K562 (cell line): Measurements from ENCODE around the gene PRRC2B. TPM values are rescaled to one million over a fixed set of nuclear protein-coding genes. Genes with fewer than 3 reads are reported as not detected.

Experiments
- ATAC-seq: fragments of 200-7000 bp; cut with Tn5 transposase; 3 replicates; pipeline ENCODE4 v1.9.1; 2020; ENCODE audit warnings: moderate library complexity
- BruUV-seq: library from RNA; stranded (reverse); fragments of 400-500 nt; replicated peaks from 2 replicates; lab custom pipeline; 2021; lab: Mats Ljungman, UMichigan
- CTCF ChIA-PET: fragments of 300-600 bp; formaldehyde crosslinking; extraction: SDS; loops from one replicate; lab custom pipeline; 2021; ENCODE audit warnings: low intra/inter-chr PET ratio; lab: Yijun Ruan, JAX
- POLR2A ChIA-PET: fragments of 300-600, 350-650 bp; sonication (Branson Sonifier 250); formaldehyde crosslinking; extraction: SDS; loops from one replicate; lab custom pipeline; 2021; ENCODE audit warnings: antibody characterized with exemption, inconsistent platforms; lab: Yijun Ruan, JAX
- DNase-seq, 4 experiments: peaks; one replicate each; pipeline versions ENCODE4 v3.0.0 to v3.0.0-alpha.2; 2011 to 2018; ENCODE audit warnings: low spot score in 3 of 4, mixed read lengths in 3 of 4; ENCODE audit errors: extremely low read depth in 1 of 4
- FAIRE-seq: peaks from 2 replicates; lab custom pipeline; 2011; peaks lifted over from hg19 to GRCh38; lab: Jason Lieb, UNC
- H2AFZ ChIP-seq: 2 replicates; pipeline ENCODE4 v1.6.0; 2011; ENCODE audit warnings: low read depth, low read length, control low read depth, inconsistent platforms
- H3K27ac ChIP-seq: fragments of 200-600 bp; 3 replicates; pipeline ENCODE4 v1.8.0; 2011; ENCODE audit warnings: low read depth, mild to moderate bottlenecking, control low read depth, inconsistent platforms, low read length, moderate library complexity, mixed read lengths; ENCODE audit errors: extremely low read depth
- H3K27me3 ChIP-seq, 2 experiments: fragments of 300-600 bp in 1 of 2; 2 replicates in 1 of 2; 3 replicates in 1 of 2; pipeline versions ENCODE4 v1.6.0 to v1.8.0; 2011; ENCODE audit warnings: inconsistent platforms in 2 of 2, low read length in 2 of 2, mild to moderate bottlenecking in 1 of 2, mixed read lengths in 1 of 2, moderate library complexity in 1 of 2; ENCODE audit not compliant: control insufficient read depth in 2 of 2, insufficient read depth in 2 of 2
- H3K36me3 ChIP-seq: fragments of 300-600 bp; 3 replicates; pipeline ENCODE4 v1.8.0; 2011; ENCODE audit warnings: mild to moderate bottlenecking, low read length, inconsistent platforms; ENCODE audit not compliant: control insufficient read depth, insufficient read depth
- H3K4me1 ChIP-seq, 2 experiments: fragments of 200-600 bp in 1 of 2; replicated peaks in 1 of 2; 2 replicates in 1 of 2; 3 replicates in 1 of 2; pipeline versions ENCODE4 v1.5.1 to v1.8.0; 2011; ENCODE audit warnings: inconsistent platforms in 2 of 2, low read length in 2 of 2, mild to moderate bottlenecking in 1 of 2, mixed read lengths in 1 of 2, moderate library complexity in 1 of 2; ENCODE audit not compliant: control insufficient read depth in 2 of 2, insufficient read depth in 2 of 2
- H3K4me2 ChIP-seq: 2 replicates; pipeline ENCODE4 v1.6.1; 2011; ENCODE audit warnings: low read length, control low read depth, inconsistent platforms, mixed read lengths; ENCODE audit not compliant: insufficient read depth
- H3K4me3 ChIP-seq: fragments of 200-600 bp; sonication (generic), shearing (Covaris generic); 2 replicates; pipeline ENCODE4 v1.5.1; 2016; ENCODE audit warnings: control low read depth, inconsistent platforms
- H3K79me2 ChIP-seq: fragments of 200-600 bp; 3 replicates; pipeline ENCODE4 v1.8.0; 2011; ENCODE audit warnings: low read length, inconsistent platforms; ENCODE audit not compliant: control insufficient read depth, insufficient read depth
- H3K9ac ChIP-seq, 2 experiments: 2 replicates each; pipeline versions ENCODE4 v1.6.0 to v1.6.1; 2011; ENCODE audit warnings: low read depth in 2 of 2, low read length in 2 of 2, control low read depth in 1 of 2, inconsistent platforms in 1 of 2, mild to moderate bottlenecking in 1 of 2, mixed read lengths in 1 of 2; ENCODE audit not compliant: insufficient read depth in 1 of 2
- H3K9me1 ChIP-seq: one replicate; pipeline ENCODE4 v1.6.0; 2011; ENCODE audit warnings: inconsistent platforms, mild to moderate bottlenecking, low read length, moderate library complexity; ENCODE audit not compliant: control insufficient read depth, insufficient read depth
- H3K9me3 ChIP-seq: replicated peaks from 2 replicates; pipeline ENCODE4 v1.5.1; 2011; ENCODE audit warnings: low read depth, low read length, inconsistent platforms; ENCODE audit not compliant: control insufficient read depth, insufficient read depth
- H4K20me1 ChIP-seq: replicated peaks from 2 replicates; pipeline ENCODE4 v1.6.1; 2011; ENCODE audit warnings: low read length, inconsistent platforms, mixed read lengths; ENCODE audit not compliant: control insufficient read depth, insufficient read depth
- FOXM1 ChIP-seq, 2 experiments: fragments of 450-650 bp in 1 of 2; sonication (generic) in 1 of 2; formaldehyde crosslinking in 1 of 2; IDR thresholded peaks; 2 replicates each; pipeline versions ENCODE4 v1.6.1 to v1.9.0; 2017 to 2022; ENCODE audit warnings: low read depth in 2 of 2, mild to moderate bottlenecking in 2 of 2, missing genetic modification reagents in 1 of 2, moderate library complexity in 1 of 2
- GTF2E2 ChIP-seq: fragments of 200-800 bp; sonication (Bioruptor generic); IDR thresholded peaks from 2 replicates; pipeline ENCODE4 v1.6.1; 2016; ENCODE audit warnings: missing genetic modification characterization, missing compliant biosample characterization
- NFRKB ChIP-seq: fragments of 450-650 bp; IDR thresholded peaks from 2 replicates; pipeline ENCODE4 v1.6.1; 2016; ENCODE audit warnings: low read depth
- RB1 ChIP-seq: fragments of 450-650 bp; IDR thresholded peaks from 2 replicates; pipeline ENCODE4 v1.6.1; 2017; ENCODE audit warnings: low read depth, mild to moderate bottlenecking
- ZNF780A ChIP-seq: fragments of 250-450 bp; sonication (Bioruptor Pico); IDR thresholded peaks from 2 replicates; pipeline ENCODE4 v1.5.0; 2021; ENCODE audit warnings: mild to moderate bottlenecking
- WGBS: fragments of 100-300 bp; shearing (Covaris generic); methylation state at CpG from one replicate; pipeline ENCODE4 v1.1.6; 2016; ENCODE audit warnings: low coverage, mixed read lengths; ENCODE audit not compliant: insufficient coverage; ENCODE audit errors: missing lambda C conversion rate; 5-methylcytosine and 5-hydroxymethylcytosine counted together
- in situ Hi-C: fragments of 300-500 bp; cut with MboI; formaldehyde crosslinking; loops from 4 replicates; pipeline ENCODE4 v1.15.0; 2018; ENCODE audit warnings: inconsistent platforms, mixed read lengths
- intact Hi-C: fragments of 100-400 bp; cut with micrococcal nuclease; formaldehyde crosslinking; loops from 2 replicates; pipeline ENCODE4 v1.14.2; 2022
- polyA plus RNA-seq, 8 experiments: library from polyadenylated mRNA; depleted of rRNA in 4 of 8; stranded (reverse) in 5 of 8; unstranded in 3 of 8; fragments of >200 nt; fragmentation: Nextera tagmentation in 2 of 8; fragmentation: Illumina TruSeq in 1 of 8; extraction: Ambion mirVana in 2 of 8; extraction: Trizol in 1 of 8; gene quantifications; 2 replicates each; pipeline versions ENCODE4 v1.2.1 to v1.2.3, GENCODE V29; 2011 to 2014; ENCODE audit warnings: inconsistent platforms in 1 of 8, missing spikeins in 1 of 8
- total RNA-seq, 7 experiments: library from RNA; depleted of rRNA in 6 of 7; stranded (reverse); fragments of >200 nt in 6 of 7; fragmentation: Illumina TruSeq in 2 of 7; extraction: Trizol in 2 of 7; gene quantifications; 2 replicates each; pipeline versions ENCODE4 v1.2.1 to v1.2.3, GENCODE V29; 2011 to 2021; ENCODE audit warnings: low replicate concordance in 1 of 7
- TF ChIP-seq, protein P1 (sequence below): fragments of 450-650 bp; formaldehyde crosslinking; IDR thresholded peaks from 2 replicates; pipeline ENCODE4 v1.4.0; 2022; ENCODE audit warnings: missing genetic modification characterization

The PRRC2B gene
- total and polyA plus RNA-seq, 9 of the 15 experiments (the other 6 are each of a cell fraction or from before 2014, with no cell fraction given): 0.34 to 125 (median 30.9) TPM

- FAIRE-seq (no peak), DNase-seq (no peak), ATAC-seq (no peak)
- Histone ChIP-seq H3K79me2 (no peaks in the 10 kb centered on the region), H3K27ac (no peak overlapping the region), H3K27me3 (no peaks in the 10 kb centered on the region), H3K4me2 (no peak overlapping the region), H2AFZ (no peak overlapping the region), H3K9ac (no peak overlapping the region), H3K4me1 (no peaks in the 10 kb centered on the region), H3K36me3 (peaks cover 96% of the 10 kb centered on the region), H3K4me3 (no peak overlapping the region), H4K20me1 (peaks cover 8% of the 10 kb centered on the region), H3K9me1 (peaks cover 4% of the 10 kb centered on the region), H3K9me3 (no peaks in the 10 kb centered on the region)
- no TSS peak for BruUV-seq
- 95% methylated on average over 8 of the region's 9 CpGs for WGBS
- in situ Hi-C loops (no loop called here), intact Hi-C loops (no loop called here)
- ChIA-PET POLR2A (interaction anchor here (0.6 kb wide), 2 partner anchors 76 to 108 kb away, joined by 3 read pairs; no protein-coding TSS in a partner anchor), CTCF (no interaction called here)
- TF ChIP-seq NFRKB (no peak), FOXM1 (IDR thresholded peaks at IDR 0.05; ENCODE audit: low read depth) (no peak), FOXM1 (CRISPR knock-in tag; IDR thresholded peaks at IDR 0.05; ENCODE audit: low read depth) (no peak), RB1 (no peak), GTF2E2 (tag) (no peak), ZNF780A (CRISPR knock-in tag) (no peak)
- TF ChIP-seq, protein P1, sequence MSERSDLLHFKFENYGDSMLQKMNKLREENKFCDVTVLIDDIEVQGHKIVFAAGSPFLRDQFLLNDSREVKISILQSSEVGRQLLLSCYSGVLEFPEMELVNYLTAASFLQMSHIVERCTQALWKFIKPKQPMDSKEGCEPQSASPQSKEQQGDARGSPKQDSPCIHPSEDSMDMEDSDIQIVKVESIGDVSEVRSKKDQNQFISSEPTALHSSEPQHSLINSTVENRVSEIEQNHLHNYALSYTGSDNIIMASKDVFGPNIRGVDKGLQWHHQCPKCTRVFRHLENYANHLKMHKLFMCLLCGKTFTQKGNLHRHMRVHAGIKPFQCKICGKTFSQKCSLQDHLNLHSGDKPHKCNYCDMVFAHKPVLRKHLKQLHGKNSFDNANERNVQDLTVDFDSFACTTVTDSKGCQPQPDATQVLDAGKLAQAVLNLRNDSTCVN (CRISPR knock-in tag): no peak
These were observed 89.6 kb downstream of the PRRC2B start for GRCh38 chr9:131483319-131484050.
